IMR-90 (cell line): ENCODE measurements around the gene SP3. TPM values are rescaled to one million over a fixed set of nuclear protein-coding genes. Genes with fewer than 3 reads are reported as not detected.

Source experiments
- ATAC-seq: fragments of 200-7000 bp; cut with Tn5 transposase; 2 replicates; pipeline ENCODE4 v1.9.1; 2020; ENCODE audit warnings: low read depth, mild to moderate bottlenecking, moderate library complexity
- BruUV-seq: library from RNA; stranded (reverse); fragments of 400-500 nt; replicated peaks from 2 replicates; lab custom pipeline; 2021; lab: Mats Ljungman, UMichigan
- CTCF ChIA-PET: fragments of 300-600 bp; formaldehyde crosslinking; extraction: SDS; loops from one replicate; lab custom pipeline; 2021; ENCODE audit warnings: antibody characterized with exemption; lab: Yijun Ruan, JAX
- POLR2A ChIA-PET: fragments of 300-600 bp; sonication (Branson Sonifier 250); formaldehyde crosslinking; loops from one replicate; lab custom pipeline; 2022; ENCODE audit warnings: antibody characterized with exemption; ENCODE audit not compliant: unreplicated experiment; lab: Charles Lee
- DNase-seq: peaks from one replicate; pipeline ENCODE4 v3.0.0; 2013
- H2AFZ ChIP-seq: replicated peaks from 2 replicates; pipeline ENCODE3; 2013; ENCODE audit warnings: low read length, mild to moderate bottlenecking; ENCODE audit not compliant: poor library complexity
- H2AK5ac ChIP-seq: 2 replicates; pipeline ENCODE4 v1.6.1; 2013; ENCODE audit warnings: low read depth, low read length, inconsistent platforms
- H2AK9ac ChIP-seq: replicated peaks from 2 replicates; pipeline ENCODE3; 2013; ENCODE audit warnings: mild to moderate bottlenecking, low read depth, low read length, moderate library complexity; ENCODE audit not compliant: poor library complexity
- H2BK120ac ChIP-seq: 2 replicates; pipeline ENCODE4 v1.6.1; 2013; ENCODE audit warnings: low read depth, low read length, inconsistent platforms
- H2BK15ac ChIP-seq: 3 replicates; pipeline ENCODE4 v1.6.1; 2013; ENCODE audit warnings: low read depth, low read length, inconsistent platforms
- H2BK20ac ChIP-seq: 2 replicates; pipeline ENCODE4 v1.6.1; 2013; ENCODE audit warnings: low read depth, mild to moderate bottlenecking, inconsistent platforms, low read length, moderate library complexity
- H2BK5ac ChIP-seq: 2 replicates; pipeline ENCODE4 v1.6.1; 2013; ENCODE audit warnings: mild to moderate bottlenecking, low read depth, low read length, inconsistent platforms; ENCODE audit not compliant: poor library complexity, severe bottlenecking
- H3K14ac ChIP-seq: replicated peaks from 2 replicates; pipeline ENCODE4 v1.6.1; 2013; ENCODE audit warnings: low read depth, low read length, inconsistent platforms
- H3K18ac ChIP-seq: 2 replicates; pipeline ENCODE4 v1.6.1; 2013; ENCODE audit warnings: low read depth, low read length, control low read depth
- H3K23ac ChIP-seq: 2 replicates; pipeline ENCODE4 v1.6.1; 2013; ENCODE audit warnings: low read depth, low read length, inconsistent platforms
- H3K27ac ChIP-seq: 2 replicates; pipeline ENCODE4 v1.5.1; 2013; ENCODE audit warnings: mild to moderate bottlenecking, control low read depth, low read length; ENCODE audit not compliant: insufficient read depth
- H3K27me3 ChIP-seq: 2 replicates; pipeline ENCODE4 v1.6.1; 2013; ENCODE audit warnings: low read length; ENCODE audit not compliant: control insufficient read depth, insufficient read depth
- H3K36me3 ChIP-seq: 2 replicates; pipeline ENCODE4 v1.6.1; 2013; ENCODE audit warnings: low read length, mixed read lengths; ENCODE audit not compliant: control insufficient read depth, insufficient read depth
- H3K4ac ChIP-seq: 2 replicates; pipeline ENCODE4 v1.6.1; 2013; ENCODE audit warnings: low read depth, low read length, inconsistent platforms
- H3K4me1 ChIP-seq: 2 replicates; pipeline ENCODE4 v1.6.1; 2013; ENCODE audit warnings: low read length, mixed read lengths; ENCODE audit not compliant: control insufficient read depth, insufficient read depth
- H3K4me2 ChIP-seq: 2 replicates; pipeline ENCODE4 v1.6.1; 2013; ENCODE audit warnings: low read depth, mild to moderate bottlenecking, control low read depth, low read length, moderate library complexity
- H3K4me3 ChIP-seq: 2 replicates; pipeline ENCODE4 v1.5.1; 2013; ENCODE audit warnings: low read depth, mild to moderate bottlenecking, control low read depth, low read length, moderate library complexity; ENCODE audit not compliant: insufficient read depth
- H3K56ac ChIP-seq: 2 replicates; pipeline ENCODE4 v1.6.1; 2013; ENCODE audit warnings: low read length, inconsistent platforms; ENCODE audit not compliant: insufficient read depth; ENCODE audit errors: extremely low read depth
- H3K79me1 ChIP-seq, 2 experiments: 2 replicates each; pipeline ENCODE4 v1.6.1; 2013; ENCODE audit warnings: low read length in 2 of 2, inconsistent platforms in 1 of 2, low read depth in 1 of 2
- H3K9ac ChIP-seq: 2 replicates; pipeline ENCODE4 v1.6.1; 2013; ENCODE audit warnings: low read depth, low read length, control low read depth
- H3K9me1 ChIP-seq: 2 replicates; pipeline ENCODE4 v1.6.1; 2013; ENCODE audit warnings: low read length, inconsistent platforms; ENCODE audit not compliant: insufficient read depth
- H3K9me3 ChIP-seq: 2 replicates; pipeline ENCODE4 v1.6.1; 2013; ENCODE audit warnings: low read length; ENCODE audit not compliant: control insufficient read depth, insufficient read depth
- H4K20me1 ChIP-seq: 2 replicates; pipeline ENCODE4 v1.6.1; 2013; ENCODE audit warnings: low read length, inconsistent platforms; ENCODE audit not compliant: insufficient read depth
- H4K5ac ChIP-seq: 2 replicates; pipeline ENCODE4 v1.6.1; 2013; ENCODE audit warnings: mild to moderate bottlenecking, low read depth, low read length, control low read depth
- H4K8ac ChIP-seq, 2 experiments: 2 replicates each; pipeline ENCODE4 v1.6.1; 2013; ENCODE audit warnings: low read depth in 2 of 2, low read length in 2 of 2, control low read depth in 1 of 2, inconsistent platforms in 1 of 2
- H4K91ac ChIP-seq: 2 replicates; pipeline ENCODE4 v1.6.1; 2013; ENCODE audit warnings: low read depth, low read length, inconsistent platforms; ENCODE audit not compliant: insufficient read depth
- BHLHE40 ChIP-seq: fragments of 150-350 bp; IDR thresholded peaks from 2 replicates; pipeline ENCODE4 v1.6.1; 2016; ENCODE audit warnings: mild to moderate bottlenecking, low read depth, low read length
- CEBPB ChIP-seq: IDR thresholded peaks from 2 replicates; pipeline ENCODE4 v1.6.1; 2012; ENCODE audit warnings: low read depth, low read length, improper control_type of control experiment
- CHD1 ChIP-seq: IDR thresholded peaks from 2 replicates; pipeline ENCODE4 v1.6.1; 2012; ENCODE audit warnings: low read depth, low read length, improper control_type of control experiment
- FOS ChIP-seq: fragments of 150-350 bp; IDR thresholded peaks from 2 replicates; pipeline ENCODE4 v1.6.1; 2016; ENCODE audit warnings: low read depth, low read length
- MAFK ChIP-seq: IDR thresholded peaks from 2 replicates; pipeline ENCODE4 v1.6.1; 2012; ENCODE audit warnings: low read depth, low read length, improper control_type of control experiment
- MAZ ChIP-seq: IDR thresholded peaks from 2 replicates; pipeline ENCODE4 v1.6.1; 2012; ENCODE audit warnings: low read depth, mild to moderate bottlenecking, low read length, improper control_type of control experiment, moderate library complexity, borderline replicate concordance
- MXI1 ChIP-seq: IDR thresholded peaks from 2 replicates; pipeline ENCODE4 v1.6.1; 2012; ENCODE audit warnings: low read depth, mild to moderate bottlenecking, low read length, moderate library complexity, borderline replicate concordance
- NFE2L2 ChIP-seq: fragments of 150-350 bp; IDR thresholded peaks from 2 replicates; pipeline ENCODE4 v1.6.1; 2016; ENCODE audit warnings: low read depth, mild to moderate bottlenecking, low read length
- POLR2A ChIP-seq: IDR thresholded peaks from 2 replicates; pipeline ENCODE4 v1.6.1; 2012; ENCODE audit warnings: mild to moderate bottlenecking, low read depth, low read length
- RAD21 ChIP-seq: IDR thresholded peaks from 2 replicates; pipeline ENCODE4 v1.6.1; 2012; ENCODE audit warnings: low read length, improper control_type of control experiment
- RCOR1 ChIP-seq: IDR thresholded peaks from 2 replicates; pipeline ENCODE4 v1.6.1; 2012; ENCODE audit warnings: mild to moderate bottlenecking, low read length, improper control_type of control experiment; ENCODE audit not compliant: insufficient replicate concordance
- RFX5 ChIP-seq: IDR thresholded peaks from 2 replicates; pipeline ENCODE4 v1.8.0; 2012; ENCODE audit warnings: low read depth, mild to moderate bottlenecking, low read length, moderate library complexity
- SMC3 ChIP-seq: fragments of 150-350 bp; IDR thresholded peaks from 2 replicates; pipeline ENCODE4 v1.6.1; 2016; ENCODE audit warnings: low read depth, mild to moderate bottlenecking, antibody characterized with exemption, low read length, moderate library complexity
- USF2 ChIP-seq: fragments of 150-350 bp; IDR thresholded peaks from 2 replicates; pipeline ENCODE4 v1.6.1; 2017; ENCODE audit warnings: mild to moderate bottlenecking, antibody characterized with exemption, low read length, low read depth
- WGBS, 2 experiments: methylation state at CpG; one replicate each; pipeline versions ENCODE4 v1.1.5 to v1.1.7; 2013; ENCODE audit warnings: missing lambda C conversion rate in 2 of 2; ENCODE audit not compliant: insufficient read length in 1 of 2; ENCODE audit errors: extremely low coverage in 2 of 2; 5-methylcytosine and 5-hydroxymethylcytosine counted together
- dilution Hi-C: fragments of 300-500 bp; cut with HindIII; formaldehyde crosslinking; loops from one replicate; pipeline ENCODE4 v1.14.3; 2018; ENCODE audit warnings: low sequenced_read_pairs; ENCODE audit not compliant: unreplicated experiment
- in situ Hi-C: fragments of 300-500 bp; cut with MboI; formaldehyde crosslinking; loops from 3 replicates; pipeline ENCODE4 v1.14.3; 2019; ENCODE audit warnings: low sequenced_read_pairs, inconsistent platforms, mixed read lengths
- intact Hi-C: fragments of 100-400 bp; cut with micrococcal nuclease; formaldehyde crosslinking; loops from 2 replicates; pipeline ENCODE4 v1.10.0; 2022
- polyA plus RNA-seq, 3 experiments: library from polyadenylated mRNA; depleted of rRNA; stranded (reverse); fragments of >200 nt; gene quantifications; 2 replicates each; pipeline ENCODE4 v1.2.3, GENCODE V29; 2012; ENCODE audit warnings: low replicate concordance in 1 of 3
- total RNA-seq: library from RNA; depleted of rRNA; stranded (reverse); fragments of >200 nt; gene quantifications from 2 replicates; pipeline ENCODE4 v1.2.3, GENCODE V29; 2012
- TF ChIP-seq, protein P1 (sequence below): fragments of 150-350 bp; IDR thresholded peaks from 2 replicates; pipeline ENCODE4 v1.6.1; 2016; ENCODE audit warnings: low read depth, mild to moderate bottlenecking, low read length, moderate library complexity, borderline replicate concordance
- TF ChIP-seq, protein P2 (sequence below): conservative IDR thresholded peaks from 2 replicates; pipeline ENCODE4 v1.5.1; 2012; ENCODE audit warnings: mild to moderate bottlenecking, low read depth, low read length, improper control_type of control experiment

SP3 gene
- total and polyA plus RNA-seq, 2 of the 4 experiments (the other 2 are of a cell fraction) = 26.7 to 136 TPM

- Histone ChIP-seq H4K20me1 (no peaks in the 10 kb centered on the region), H2BK20ac (no peak overlapping the region), H3K36me3 (no peaks in the 10 kb centered on the region), H3K4me2 (no peak overlapping the region), H3K4me3 (no peak overlapping the region), H4K91ac (no peak overlapping the region), H3K79me1 (no peaks in the 10 kb centered on the region), H3K4me1 (no peaks in the 10 kb centered on the region), H2BK5ac (no peak overlapping the region), H3K18ac (no peak overlapping the region), H3K14ac (no peak overlapping the region), H4K5ac (no peak overlapping the region), H3K56ac (no peak overlapping the region), H4K8ac (no peak overlapping the region), H2AK9ac (no peak overlapping the region), H3K4ac (no peak overlapping the region), H2AK5ac (no peak overlapping the region), H3K9ac (no peak overlapping the region), H2AFZ (no peak overlapping the region), H2BK15ac (no peak overlapping the region), H3K9me1 (no peaks in the 10 kb centered on the region), H3K27ac (no peak overlapping the region), H3K23ac (no peak overlapping the region), H3K9me3 (no peaks in the 10 kb centered on the region), H2BK120ac (no peak overlapping the region), H3K27me3 (peaks cover 21% of the 10 kb centered on the region)
- DNase-seq (peak; percentile 7), ATAC-seq (no peak)
- intact Hi-C loops = loop anchor here (5.0 to 10.0 kb wide), 3 partner anchors 307 to 477 kb away; no protein-coding TSS in a partner anchor
- POLR2A ChIA-PET = no interaction called here
- dilution Hi-C loops = no loop called here
- CTCF ChIA-PET = no interaction called here
- in situ Hi-C loops = loop anchor here (10.0 kb wide), 1 partner anchor 463 kb away; no protein-coding TSS in a partner anchor
- TF ChIP-seq MXI1 (no peak), MAFK (no peak), RFX5 (no peak), CEBPB (no peak), NFE2L2 (no peak), POLR2A (no peak), RAD21 (no peak), CHD1 (no peak), FOS (no peak), SMC3 (no peak), USF2 (no peak), MAZ (no peak), BHLHE40 (no peak), RCOR1 (no peak)
- TF ChIP-seq, protein P1, sequence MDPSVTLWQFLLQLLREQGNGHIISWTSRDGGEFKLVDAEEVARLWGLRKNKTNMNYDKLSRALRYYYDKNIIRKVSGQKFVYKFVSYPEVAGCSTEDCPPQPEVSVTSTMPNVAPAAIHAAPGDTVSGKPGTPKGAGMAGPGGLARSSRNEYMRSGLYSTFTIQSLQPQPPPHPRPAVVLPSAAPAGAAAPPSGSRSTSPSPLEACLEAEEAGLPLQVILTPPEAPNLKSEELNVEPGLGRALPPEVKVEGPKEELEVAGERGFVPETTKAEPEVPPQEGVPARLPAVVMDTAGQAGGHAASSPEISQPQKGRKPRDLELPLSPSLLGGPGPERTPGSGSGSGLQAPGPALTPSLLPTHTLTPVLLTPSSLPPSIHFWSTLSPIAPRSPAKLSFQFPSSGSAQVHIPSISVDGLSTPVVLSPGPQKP = no peak
- TF ChIP-seq, protein P2, sequence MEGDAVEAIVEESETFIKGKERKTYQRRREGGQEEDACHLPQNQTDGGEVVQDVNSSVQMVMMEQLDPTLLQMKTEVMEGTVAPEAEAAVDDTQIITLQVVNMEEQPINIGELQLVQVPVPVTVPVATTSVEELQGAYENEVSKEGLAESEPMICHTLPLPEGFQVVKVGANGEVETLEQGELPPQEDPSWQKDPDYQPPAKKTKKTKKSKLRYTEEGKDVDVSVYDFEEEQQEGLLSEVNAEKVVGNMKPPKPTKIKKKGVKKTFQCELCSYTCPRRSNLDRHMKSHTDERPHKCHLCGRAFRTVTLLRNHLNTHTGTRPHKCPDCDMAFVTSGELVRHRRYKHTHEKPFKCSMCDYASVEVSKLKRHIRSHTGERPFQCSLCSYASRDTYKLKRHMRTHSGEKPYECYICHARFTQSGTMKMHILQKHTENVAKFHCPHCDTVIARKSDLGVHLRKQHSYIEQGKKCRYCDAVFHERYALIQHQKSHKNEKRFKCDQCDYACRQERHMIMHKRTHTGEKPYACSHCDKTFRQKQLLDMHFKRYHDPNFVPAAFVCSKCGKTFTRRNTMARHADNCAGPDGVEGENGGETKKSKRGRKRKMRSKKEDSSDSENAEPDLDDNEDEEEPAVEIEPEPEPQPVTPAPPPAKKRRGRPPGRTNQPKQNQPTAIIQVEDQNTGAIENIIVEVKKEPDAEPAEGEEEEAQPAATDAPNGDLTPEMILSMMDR = no peak
- no TSS peak for BruUV-seq
- WGBS, 2 experiments = 80% methylated on average over 1 of the region's 4 CpGs; no CpG with 5 or more reads in 1 of the 2 experiments
Observed at GRCh38 chr2:173881461-173881860, 83.7 kb downstream of the SP3 start.
